Cardiac fibroblast (primary cell): Measurements from ENCODE around the gene GSTA4.

Experiments
- DNase-seq, 2 donors: peaks; one replicate each; pipeline versions ENCODE4 v3.0.0 to v3.0.0-alpha.2; 2010; ENCODE audit warnings: low read depth in 2 of 2
- H3K4me3 ChIP-seq, 2 donors: replicated peaks in 1 of 2; 1 replicate in 1 of 2; 2 replicates in 1 of 2; pipeline ENCODE4 v1.5.1; 2011; ENCODE audit warnings: low read depth in 2 of 2, low read length in 2 of 2, mild to moderate bottlenecking in 2 of 2, moderate library complexity in 1 of 2
- TF ChIP-seq, protein P1 (sequence below): IDR thresholded peaks from one replicate; pipeline ENCODE4 v1.5.1; 2011; ENCODE audit warnings: low read depth, mild to moderate bottlenecking, low read length, inconsistent platforms

Gene GSTA4

DNA sequence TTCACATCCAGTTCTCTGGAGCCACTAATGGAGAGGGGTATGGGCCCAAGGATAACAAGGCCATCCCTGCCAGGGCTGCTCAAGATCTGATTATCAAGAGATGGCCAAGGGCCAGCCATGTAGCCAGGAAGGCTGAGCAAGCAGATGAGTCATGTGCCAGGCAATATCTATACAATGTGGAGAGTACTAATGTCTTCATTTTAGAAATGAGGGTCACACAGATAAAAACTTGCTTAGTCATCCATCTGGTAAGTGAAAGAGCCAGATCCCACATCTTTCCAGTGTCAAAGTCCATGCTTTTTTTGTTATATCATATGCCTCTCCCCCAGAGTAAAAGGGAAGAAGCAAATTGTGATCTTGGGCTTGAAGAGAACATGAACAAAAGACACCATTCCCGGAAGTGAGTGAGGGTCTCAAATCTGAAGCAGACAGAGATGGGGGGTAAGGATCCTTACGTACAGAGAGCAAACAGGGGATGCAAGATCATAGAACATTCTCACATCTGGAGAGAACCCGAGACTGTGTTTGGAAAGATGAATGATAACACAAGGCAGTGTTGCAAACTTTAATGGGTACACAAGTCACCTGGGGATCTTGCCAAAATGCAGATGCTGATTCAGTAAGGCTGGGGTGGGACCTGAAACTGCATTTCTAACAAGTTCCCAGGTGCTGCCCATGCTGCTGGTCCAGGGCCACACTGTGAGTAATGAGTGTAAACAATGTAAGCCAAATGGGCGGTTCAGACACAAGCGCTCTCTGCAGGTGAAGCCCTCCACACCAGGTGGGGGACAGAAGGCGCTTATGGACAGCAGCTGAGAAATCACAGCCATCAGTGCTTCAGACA is 65.5 kb downstream of the GSTA4 start:
- TF ChIP-seq, protein P1, sequence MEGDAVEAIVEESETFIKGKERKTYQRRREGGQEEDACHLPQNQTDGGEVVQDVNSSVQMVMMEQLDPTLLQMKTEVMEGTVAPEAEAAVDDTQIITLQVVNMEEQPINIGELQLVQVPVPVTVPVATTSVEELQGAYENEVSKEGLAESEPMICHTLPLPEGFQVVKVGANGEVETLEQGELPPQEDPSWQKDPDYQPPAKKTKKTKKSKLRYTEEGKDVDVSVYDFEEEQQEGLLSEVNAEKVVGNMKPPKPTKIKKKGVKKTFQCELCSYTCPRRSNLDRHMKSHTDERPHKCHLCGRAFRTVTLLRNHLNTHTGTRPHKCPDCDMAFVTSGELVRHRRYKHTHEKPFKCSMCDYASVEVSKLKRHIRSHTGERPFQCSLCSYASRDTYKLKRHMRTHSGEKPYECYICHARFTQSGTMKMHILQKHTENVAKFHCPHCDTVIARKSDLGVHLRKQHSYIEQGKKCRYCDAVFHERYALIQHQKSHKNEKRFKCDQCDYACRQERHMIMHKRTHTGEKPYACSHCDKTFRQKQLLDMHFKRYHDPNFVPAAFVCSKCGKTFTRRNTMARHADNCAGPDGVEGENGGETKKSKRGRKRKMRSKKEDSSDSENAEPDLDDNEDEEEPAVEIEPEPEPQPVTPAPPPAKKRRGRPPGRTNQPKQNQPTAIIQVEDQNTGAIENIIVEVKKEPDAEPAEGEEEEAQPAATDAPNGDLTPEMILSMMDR = no peak
- DNase-seq = peak; percentile 79
- H3K4me3 ChIP-seq = no peak overlapping the region
